GM18951 (cell line): ENCODE measurements around the gene UBAP2.

Source experiments
- POLR2A ChIP-seq: IDR thresholded peaks from 4 replicates; pipeline ENCODE4 v1.6.1; 2011; ENCODE audit warnings: mild to moderate bottlenecking; ENCODE audit not compliant: insufficient read length, insufficient read depth; ENCODE audit errors: extremely low read depth
- in situ Hi-C: fragments of 300-500 bp; cut with MboI; formaldehyde crosslinking; loops from one replicate; pipeline ENCODE4 v1.12.0; 2022; ENCODE audit warnings: low sequenced_read_pairs, mixed read lengths, inconsistent platforms; ENCODE audit not compliant: unreplicated experiment

The UBAP2 gene

DNA sequence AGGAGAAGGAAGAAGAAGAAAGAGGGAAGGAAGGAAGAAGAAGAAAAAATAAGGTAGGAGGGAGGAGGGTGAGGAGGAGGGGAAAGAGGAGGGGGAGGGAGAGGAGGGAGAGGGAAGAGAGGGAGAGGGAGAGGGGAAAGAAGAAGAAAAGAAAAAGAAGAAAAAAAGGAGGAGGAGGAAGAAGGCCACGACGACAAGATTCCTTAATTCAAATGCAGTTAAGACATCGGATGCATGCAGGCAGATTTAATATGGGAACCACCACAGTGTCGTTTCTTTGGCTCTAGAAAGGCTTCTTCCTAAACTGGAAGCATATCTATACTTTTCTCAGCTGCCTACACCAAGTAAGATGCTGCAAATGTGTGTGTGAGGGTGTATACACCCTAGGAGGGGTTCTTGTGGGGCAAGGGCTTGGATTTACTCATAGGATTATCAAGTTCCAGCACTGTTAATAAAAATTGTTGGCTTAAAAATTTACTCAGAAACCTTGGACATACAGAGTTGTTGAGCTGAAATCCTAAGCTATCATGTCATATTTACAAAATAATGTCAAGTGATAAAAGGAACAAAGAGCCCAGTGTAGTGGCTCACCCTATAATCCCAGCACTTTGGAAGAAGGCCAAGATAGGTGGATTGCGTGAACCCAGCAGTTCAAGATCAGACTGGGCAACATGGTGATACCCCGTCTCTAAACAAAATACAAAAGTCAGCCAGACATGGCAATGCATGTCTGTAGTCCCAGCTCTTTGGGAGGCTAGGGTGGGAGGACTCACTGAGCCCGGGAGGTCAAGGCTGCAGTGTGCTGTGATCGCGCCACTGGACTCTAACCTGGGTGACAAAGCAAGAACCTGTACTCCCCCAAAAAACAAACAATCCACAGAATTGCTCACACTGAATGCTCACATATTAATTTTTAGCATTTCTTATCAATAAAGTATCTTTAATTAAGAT, 108.5 kb downstream of the UBAP2 start:
- no peak for TF ChIP-seq POLR2A
- in situ Hi-C loops = no loop called here

DNA sequence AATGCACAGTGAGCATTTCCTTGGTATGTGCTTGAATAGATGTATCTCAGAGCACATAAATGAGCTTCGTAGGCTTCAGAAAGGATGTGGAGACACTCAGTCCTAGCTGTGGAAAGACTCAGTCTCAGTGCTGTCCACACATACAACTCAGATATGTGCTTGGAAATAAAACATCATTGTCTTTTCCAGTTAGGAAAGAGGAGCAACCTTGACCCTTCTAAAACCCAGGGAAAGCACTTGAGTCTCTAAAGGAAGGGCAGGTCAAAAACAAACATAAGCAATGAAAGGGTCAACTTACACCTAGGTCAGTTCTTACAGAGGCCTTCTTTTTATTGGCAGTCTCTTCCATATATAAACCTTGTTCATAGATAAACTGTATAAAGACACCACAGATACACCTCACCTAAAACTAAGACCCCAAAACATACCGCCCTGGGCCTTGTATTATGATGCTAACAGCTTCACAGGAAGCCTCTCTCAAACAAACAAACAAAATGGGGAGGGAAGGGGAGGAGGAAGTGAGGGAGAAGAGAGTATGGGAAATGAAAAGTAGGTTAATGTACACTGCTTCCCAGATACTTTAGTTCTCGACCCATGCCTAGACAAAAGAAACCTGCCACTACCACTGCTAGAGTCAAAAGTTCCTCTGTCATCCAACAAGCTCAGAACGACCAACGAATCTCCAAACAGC, 114.4 kb downstream of the UBAP2 start:
- in situ Hi-C loops = no loop called here
- no peak for TF ChIP-seq POLR2A

DNA sequence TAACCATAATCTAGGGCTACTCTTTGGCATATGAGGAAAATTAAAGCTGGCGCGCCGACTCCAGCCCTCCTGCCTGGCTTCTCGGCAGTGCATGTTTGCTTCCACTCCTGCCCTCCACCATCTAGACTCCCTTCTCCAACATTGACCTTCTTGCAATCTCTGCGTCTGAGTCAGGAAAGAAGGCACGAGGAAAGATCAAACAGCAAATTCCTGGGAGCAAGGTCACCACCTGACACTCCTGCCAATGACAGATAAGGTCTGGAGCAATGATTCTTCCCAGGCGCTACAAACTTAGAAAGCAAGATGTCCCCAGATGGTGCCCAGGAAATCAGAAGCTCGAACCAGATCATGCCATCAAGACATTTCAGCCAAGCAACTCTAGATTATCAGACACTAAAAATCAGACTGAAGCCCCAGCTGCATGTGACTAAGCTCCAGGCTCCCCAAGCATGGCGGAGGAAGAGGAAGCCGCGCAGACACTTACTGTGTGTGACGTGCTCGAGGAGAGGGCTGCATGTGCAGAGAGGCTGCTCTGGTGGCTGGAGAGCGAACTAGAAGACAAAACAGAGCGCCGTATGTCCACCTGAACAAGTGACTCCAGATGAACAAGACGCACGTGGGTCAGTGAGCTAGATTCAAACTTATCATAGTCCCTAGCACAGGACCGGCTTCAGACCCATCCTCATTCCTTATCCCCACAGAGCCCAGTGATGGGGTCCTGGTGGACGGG, 116.4 kb downstream of the UBAP2 start:
- in situ Hi-C loops = no loop called here
- TF ChIP-seq POLR2A = no peak

DNA sequence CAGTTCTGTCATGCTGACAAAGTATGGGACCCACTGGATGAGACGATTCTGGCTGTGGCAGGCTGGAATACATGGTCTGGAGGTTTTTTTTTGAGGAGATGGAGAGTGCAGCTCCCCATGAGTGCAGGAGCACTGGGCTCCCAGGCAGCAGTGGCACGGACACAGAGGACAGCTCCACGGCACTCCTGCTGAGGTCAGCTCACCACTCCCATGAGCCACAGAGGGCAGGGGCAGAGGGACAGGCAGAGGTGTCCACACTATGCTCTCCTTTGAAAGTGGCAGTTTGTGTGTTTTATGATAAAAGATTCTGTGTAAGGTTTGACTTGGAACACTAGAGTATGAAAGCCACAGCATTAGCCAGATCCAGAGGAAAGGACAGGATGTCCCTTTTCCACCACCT, 117.4 kb downstream of the UBAP2 start:
- in situ Hi-C loops = no loop called here
- TF ChIP-seq POLR2A = no peak

DNA sequence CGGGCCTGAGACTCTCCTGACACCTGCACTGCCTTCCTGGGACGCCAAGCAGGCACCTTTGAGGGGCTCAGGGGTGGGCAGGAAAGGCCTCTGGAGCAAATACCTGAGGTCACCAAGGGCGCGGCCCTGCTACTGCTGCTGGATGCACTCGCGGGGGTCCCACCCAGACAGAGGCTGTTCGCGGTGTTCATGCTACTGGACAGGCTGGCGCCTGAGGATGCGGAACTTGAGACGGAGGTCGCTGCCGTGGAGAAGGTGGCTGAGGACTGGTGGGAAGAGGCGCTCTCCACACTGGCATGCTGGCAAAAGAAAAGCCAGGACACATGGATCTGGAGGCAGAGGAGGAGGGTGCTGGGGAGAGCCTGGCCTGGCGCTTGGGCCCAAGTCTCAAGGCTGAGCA, 121.0 kb downstream of the UBAP2 start:
- in situ Hi-C loops = no loop called here
- TF ChIP-seq POLR2A = peak; percentile 1

DNA sequence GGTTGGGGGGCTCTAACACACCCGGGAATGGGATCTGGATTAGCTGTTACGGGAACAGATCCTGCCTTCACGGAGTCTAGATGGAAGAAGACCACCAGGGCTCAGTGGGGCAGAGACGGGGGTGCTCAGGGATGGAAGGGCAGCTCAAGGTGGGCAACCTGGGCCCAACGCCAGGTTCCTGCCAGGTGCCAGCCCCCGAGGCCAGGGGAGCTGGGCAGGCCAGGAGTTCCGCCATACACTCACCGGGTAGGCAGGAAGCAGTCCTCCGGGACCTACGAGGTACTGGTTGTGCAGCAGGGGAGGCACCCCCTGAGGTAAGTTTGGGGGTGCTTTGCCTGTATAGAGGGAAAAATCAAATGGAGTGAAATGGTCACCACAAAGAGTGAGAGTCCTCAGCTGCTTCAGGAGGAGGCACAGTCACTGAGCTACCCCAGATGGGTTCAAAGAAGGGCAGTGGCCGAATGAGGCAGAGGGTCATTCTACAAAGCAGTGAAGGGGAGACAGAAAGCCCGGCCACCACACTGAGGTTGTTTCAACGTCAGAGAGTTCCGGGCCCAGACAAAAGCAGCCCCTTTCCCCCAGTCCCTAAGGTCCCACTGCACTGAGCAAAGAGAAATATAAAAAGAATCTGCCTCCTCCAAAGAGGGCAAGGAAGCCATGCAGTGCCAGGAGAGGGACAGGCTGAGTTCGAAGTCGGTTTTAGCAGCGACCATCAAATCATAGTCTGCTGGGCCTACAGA, 121.8 kb downstream of the UBAP2 start:
- in situ Hi-C loops = no loop called here

DNA sequence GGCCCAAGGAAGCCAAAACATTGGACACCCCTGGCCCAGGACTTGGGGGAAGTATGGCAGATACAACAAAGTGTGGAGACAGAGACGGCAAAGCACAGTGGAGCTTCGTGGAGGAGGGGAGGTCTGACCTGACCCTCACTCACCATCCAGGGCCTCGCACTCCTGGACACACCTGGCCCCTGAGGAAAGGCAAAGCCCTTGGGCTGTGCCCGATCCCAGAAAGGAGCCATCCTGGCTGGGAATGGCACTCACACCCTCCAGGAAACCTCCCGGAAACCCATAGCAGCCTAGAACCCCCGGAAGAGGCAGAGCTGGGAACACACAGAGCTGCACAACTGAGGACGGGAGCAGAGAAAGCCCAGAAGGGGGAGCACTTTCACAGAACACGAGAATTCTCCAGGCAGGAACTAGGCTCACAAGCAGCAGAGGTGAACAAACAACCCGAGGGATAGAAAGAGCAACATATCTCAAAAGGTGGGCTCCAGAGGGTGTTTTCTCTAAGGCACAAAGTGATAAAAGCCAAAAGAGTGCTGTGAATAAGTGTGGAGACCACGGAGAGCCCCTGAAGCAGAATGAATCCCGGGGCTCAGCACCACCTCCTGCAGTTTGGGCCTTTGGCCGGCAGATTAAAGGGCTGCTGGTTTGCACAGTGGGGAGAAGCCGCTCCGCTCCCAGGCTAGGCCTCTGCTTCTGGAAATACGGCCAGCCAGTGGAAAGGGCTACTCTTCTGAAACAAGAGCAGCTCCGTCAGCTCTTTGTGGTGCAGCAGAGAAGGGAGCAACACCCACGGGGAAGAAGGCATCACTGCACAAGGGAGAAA, 123.5 kb downstream of the UBAP2 start:
- in situ Hi-C loops = no loop called here
- no peak for TF ChIP-seq POLR2A

More for the DNA sequence above, 121.8 kb downstream of the UBAP2 start:
- TF ChIP-seq POLR2A = peak; percentile 4

DNA sequence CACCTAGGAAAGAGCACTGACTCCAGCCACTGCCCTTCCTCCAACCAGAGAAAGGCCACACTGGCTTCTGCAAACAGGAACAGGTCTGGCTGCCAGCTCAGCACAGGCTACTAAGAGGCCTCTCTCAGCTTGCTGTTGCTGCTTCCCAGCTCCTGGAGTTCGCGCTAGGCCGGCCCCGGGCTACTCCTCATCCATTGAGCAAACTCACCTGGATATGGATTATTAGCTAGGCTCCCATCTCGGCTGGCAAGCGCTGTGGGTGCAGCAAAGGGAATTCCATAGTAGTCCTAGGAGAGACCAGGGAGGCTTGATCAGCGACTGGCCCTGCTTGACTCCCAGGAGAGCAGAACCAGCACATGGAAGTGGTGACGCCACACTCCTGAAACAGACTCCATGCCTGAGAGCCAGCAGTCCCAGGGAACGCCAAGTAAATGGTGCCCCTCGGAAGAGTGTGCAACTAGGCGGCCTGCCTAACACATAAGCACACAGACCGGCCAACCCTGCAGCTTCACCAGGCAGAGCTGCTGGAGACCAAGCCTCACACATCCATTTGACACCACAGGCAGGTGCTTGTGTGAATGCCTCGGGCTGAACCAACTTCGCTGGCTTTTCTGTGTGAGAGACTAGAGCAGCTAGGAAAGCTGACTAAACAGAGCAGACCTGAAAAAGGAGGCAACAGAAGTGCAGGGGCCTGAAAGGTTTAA, 124.5 kb downstream of the UBAP2 start:
- in situ Hi-C loops = no loop called here
- TF ChIP-seq POLR2A = no peak

DNA sequence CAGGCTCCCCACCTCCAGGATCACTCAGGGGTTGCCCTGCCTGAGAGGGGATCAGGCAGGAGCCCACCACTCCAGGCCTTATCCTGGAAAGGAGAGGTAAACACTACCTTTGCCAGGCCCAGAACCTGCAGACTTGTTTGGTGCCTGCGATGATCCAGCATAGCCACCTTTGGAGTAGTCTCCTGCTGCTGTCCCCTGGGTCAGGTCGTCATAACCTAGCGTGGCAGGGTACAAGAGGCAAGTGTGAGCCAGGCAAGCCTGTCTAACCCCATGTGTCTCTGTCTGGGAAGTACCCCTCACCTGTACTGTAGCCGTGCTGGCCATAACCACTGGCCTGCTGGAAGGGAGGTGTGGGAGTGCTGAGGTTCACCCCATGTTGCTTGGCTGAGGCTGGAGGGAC, 125.6 kb downstream of the UBAP2 start:
- no peak for TF ChIP-seq POLR2A
- in situ Hi-C loops = no loop called here

DNA sequence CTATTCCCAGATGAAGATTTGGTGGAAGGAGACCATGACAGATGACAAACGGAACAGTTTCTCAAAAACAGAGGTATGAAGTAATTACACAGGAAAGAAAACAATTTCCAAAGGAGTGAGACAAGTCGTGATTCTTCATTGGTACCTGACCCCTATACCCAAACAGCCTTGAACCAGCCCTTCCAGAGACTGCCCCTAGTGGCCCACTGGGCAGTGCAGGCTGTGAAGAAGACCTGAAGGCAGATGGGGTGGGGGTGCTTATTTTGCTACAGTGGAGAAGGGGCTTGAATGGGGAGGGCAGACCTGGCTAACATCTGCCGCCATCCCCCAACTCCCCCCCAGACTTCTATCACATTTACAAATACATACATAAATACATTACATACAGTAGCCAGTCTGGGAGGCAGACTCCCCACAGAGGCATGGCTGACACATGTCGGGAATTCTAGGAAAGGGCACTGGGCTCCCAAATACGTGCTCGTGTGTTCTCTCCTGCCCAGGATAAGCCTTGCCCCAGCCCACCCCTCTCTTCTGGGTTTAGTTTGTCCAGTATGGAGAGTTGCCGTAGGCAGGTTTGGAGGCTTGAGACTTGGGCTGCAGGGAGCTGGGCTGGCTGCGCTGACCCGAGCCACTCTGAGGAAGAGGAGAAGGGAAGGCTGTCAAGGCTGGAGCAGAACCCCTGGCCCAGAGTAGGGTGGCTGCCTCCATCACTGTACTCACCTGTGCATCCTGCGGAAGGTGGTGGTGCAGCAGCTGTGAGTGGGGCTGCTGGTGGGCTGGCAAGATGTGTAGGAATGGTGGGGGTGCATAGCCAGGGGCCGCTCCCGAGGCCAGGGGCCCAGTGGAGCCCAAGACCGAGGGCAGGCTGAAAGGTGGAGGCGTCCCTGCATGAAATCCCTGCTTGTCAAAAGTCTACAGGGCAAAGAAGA, 126.5 kb downstream of the UBAP2 start:
- in situ Hi-C loops = no loop called here
- TF ChIP-seq POLR2A = peak; percentile 13
